ENCODE results near the gene ADAMTS17. TPM values are rescaled to one million over a fixed set of nuclear protein-coding genes. Genes with fewer than 3 reads are reported as not detected.

ADAMTS17 gene
- total RNA-seq, 1 experiment from 2014 or later, result 4.2 TPM

DNA sequence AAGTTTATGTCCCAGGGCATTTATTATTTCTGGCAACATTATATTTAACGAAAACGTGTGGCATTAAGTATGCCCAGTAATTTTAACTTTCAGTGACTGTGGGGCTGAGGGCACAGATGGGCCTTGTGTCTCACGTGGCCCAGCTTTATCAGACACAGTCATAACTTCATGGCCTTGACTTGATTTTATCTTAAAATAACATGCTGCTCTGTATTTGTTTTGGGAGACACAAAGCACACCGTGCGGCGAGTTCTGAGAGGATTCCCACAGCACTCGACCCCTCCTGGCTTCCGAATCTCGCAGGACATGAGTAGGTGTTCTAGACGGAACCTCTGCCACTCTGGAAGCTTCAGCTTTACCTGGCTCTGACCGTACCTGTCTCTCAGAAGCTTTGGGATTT, 180.8 kb downstream of the ADAMTS17 start:
- H3K36me3 ChIP-seq (ENCODE audit: control insufficient read depth in 1 of 2, insufficient read depth in 2 of 2, low read length in 2 of 2), result no peaks in the 10 kb centered on the region
- DNase-seq (ENCODE audit: low read depth, low spot score), result no peak
- no peaks in the 10 kb centered on the region for H3K79me2 ChIP-seq (ENCODE audit: insufficient read depth, low read length)
- CTCF ChIA-PET, result no interaction called here
- no peaks in the 10 kb centered on the region for H3K9me3 ChIP-seq (ENCODE audit: control insufficient read depth in 1 of 2, insufficient read depth in 1 of 2, low read depth in 1 of 2, low read length in 2 of 2)
- ATAC-seq, result no peak
- no peak overlapping the region for H3K4me3 ChIP-seq (replicated peaks in 1 of 2; ENCODE audit: low read depth in 1 of 2, low read length in 2 of 2)
- no peaks in the 10 kb centered on the region for H3K27me3 ChIP-seq (ENCODE audit: insufficient read depth, low read length)
- POLR2A ChIA-PET, result no interaction called here
- TF ChIP-seq, protein P1, sequence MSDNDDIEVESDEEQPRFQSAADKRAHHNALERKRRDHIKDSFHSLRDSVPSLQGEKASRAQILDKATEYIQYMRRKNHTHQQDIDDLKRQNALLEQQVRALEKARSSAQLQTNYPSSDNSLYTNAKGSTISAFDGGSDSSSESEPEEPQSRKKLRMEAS (IDR thresholded peaks at IDR 0.05), result no peak
- TF ChIP-seq CBX3 (IDR thresholded peaks at IDR 0.05; ENCODE audit: low read depth) (no peak), SP1 (IDR thresholded peaks at IDR 0.05; ENCODE audit: low read depth) (no peak), SIN3A (IDR thresholded peaks at IDR 0.05; ENCODE audit: low read depth) (no peak), RAD21 (IDR thresholded peaks at IDR 0.05; ENCODE audit: low read depth) (no peak), EGR1 (IDR thresholded peaks at IDR 0.05; ENCODE audit: low read depth) (no peak), TCF7L2 (IDR thresholded peaks at IDR 0.05; ENCODE audit: borderline replicate concordance, extremely low read depth, insufficient read depth, insufficient read length) (no peak), FOSL1 (IDR thresholded peaks at IDR 0.05; ENCODE audit: low read depth) (no peak), ZNF274 (IDR thresholded peaks at IDR 0.05; ENCODE audit: low read depth, low read length) (no peak), POLR2A (IDR thresholded peaks at IDR 0.05; ENCODE audit: borderline replicate concordance, extremely low read depth, insufficient read depth, insufficient read length) (no peak), YY1 (IDR thresholded peaks at IDR 0.05; ENCODE audit: extremely low read depth, insufficient replicate concordance, low read depth, low read length) (no peak)
- TF ChIP-seq, protein P2, sequence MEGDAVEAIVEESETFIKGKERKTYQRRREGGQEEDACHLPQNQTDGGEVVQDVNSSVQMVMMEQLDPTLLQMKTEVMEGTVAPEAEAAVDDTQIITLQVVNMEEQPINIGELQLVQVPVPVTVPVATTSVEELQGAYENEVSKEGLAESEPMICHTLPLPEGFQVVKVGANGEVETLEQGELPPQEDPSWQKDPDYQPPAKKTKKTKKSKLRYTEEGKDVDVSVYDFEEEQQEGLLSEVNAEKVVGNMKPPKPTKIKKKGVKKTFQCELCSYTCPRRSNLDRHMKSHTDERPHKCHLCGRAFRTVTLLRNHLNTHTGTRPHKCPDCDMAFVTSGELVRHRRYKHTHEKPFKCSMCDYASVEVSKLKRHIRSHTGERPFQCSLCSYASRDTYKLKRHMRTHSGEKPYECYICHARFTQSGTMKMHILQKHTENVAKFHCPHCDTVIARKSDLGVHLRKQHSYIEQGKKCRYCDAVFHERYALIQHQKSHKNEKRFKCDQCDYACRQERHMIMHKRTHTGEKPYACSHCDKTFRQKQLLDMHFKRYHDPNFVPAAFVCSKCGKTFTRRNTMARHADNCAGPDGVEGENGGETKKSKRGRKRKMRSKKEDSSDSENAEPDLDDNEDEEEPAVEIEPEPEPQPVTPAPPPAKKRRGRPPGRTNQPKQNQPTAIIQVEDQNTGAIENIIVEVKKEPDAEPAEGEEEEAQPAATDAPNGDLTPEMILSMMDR (IDR thresholded peaks at IDR 0.05 in 2 of 3, conservative IDR thresholded peaks at IDR 0.05 in 1 of 3; ENCODE audit: borderline replicate concordance in 1 of 3, insufficient read depth in 1 of 3, low read depth in 2 of 3, low read length in 2 of 3), result no peak
- TF ChIP-seq, protein P3, sequence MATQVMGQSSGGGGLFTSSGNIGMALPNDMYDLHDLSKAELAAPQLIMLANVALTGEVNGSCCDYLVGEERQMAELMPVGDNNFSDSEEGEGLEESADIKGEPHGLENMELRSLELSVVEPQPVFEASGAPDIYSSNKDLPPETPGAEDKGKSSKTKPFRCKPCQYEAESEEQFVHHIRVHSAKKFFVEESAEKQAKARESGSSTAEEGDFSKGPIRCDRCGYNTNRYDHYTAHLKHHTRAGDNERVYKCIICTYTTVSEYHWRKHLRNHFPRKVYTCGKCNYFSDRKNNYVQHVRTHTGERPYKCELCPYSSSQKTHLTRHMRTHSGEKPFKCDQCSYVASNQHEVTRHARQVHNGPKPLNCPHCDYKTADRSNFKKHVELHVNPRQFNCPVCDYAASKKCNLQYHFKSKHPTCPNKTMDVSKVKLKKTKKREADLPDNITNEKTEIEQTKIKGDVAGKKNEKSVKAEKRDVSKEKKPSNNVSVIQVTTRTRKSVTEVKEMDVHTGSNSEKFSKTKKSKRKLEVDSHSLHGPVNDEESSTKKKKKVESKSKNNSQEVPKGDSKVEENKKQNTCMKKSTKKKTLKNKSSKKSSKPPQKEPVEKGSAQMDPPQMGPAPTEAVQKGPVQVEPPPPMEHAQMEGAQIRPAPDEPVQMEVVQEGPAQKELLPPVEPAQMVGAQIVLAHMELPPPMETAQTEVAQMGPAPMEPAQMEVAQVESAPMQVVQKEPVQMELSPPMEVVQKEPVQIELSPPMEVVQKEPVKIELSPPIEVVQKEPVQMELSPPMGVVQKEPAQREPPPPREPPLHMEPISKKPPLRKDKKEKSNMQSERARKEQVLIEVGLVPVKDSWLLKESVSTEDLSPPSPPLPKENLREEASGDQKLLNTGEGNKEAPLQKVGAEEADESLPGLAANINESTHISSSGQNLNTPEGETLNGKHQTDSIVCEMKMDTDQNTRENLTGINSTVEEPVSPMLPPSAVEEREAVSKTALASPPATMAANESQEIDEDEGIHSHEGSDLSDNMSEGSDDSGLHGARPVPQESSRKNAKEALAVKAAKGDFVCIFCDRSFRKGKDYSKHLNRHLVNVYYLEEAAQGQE (IDR thresholded peaks at IDR 0.05; ENCODE audit: low read depth), result no peak
- TF ChIP-seq, protein P4, sequence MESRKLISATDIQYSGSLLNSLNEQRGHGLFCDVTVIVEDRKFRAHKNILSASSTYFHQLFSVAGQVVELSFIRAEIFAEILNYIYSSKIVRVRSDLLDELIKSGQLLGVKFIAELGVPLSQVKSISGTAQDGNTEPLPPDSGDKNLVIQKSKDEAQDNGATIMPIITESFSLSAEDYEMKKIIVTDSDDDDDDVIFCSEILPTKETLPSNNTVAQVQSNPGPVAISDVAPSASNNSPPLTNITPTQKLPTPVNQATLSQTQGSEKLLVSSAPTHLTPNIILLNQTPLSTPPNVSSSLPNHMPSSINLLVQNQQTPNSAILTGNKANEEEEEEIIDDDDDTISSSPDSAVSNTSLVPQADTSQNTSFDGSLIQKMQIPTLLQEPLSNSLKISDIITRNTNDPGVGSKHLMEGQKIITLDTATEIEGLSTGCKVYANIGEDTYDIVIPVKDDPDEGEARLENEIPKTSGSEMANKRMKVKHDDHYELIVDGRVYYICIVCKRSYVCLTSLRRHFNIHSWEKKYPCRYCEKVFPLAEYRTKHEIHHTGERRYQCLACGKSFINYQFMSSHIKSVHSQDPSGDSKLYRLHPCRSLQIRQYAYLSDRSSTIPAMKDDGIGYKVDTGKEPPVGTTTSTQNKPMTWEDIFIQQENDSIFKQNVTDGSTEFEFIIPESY (IDR thresholded peaks at IDR 0.05; ENCODE audit: extremely low read depth, insufficient replicate concordance, low read length), result no peak
- TF ChIP-seq, protein P5, sequence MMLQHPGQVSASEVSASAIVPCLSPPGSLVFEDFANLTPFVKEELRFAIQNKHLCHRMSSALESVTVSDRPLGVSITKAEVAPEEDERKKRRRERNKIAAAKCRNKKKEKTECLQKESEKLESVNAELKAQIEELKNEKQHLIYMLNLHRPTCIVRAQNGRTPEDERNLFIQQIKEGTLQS (IDR thresholded peaks at IDR 0.05), result no peak
- H4K20me1 ChIP-seq (ENCODE audit: insufficient read depth), result no peaks in the 10 kb centered on the region
- BruUV-seq (replicated peaks), result no TSS peak
- no peak overlapping the region for H3K4me2 ChIP-seq (ENCODE audit: low read length)
- H3K9me2 ChIP-seq (ENCODE audit: insufficient read depth), result no peaks in the 10 kb centered on the region
- RAD21 ChIA-PET (ENCODE audit: low non-redundant PET in 1 of 2, low total read pairs in 2 of 2, uncharacterized antibody in 2 of 2, unreplicated experiment in 2 of 2), result no interaction called here
- intact Hi-C loops (cut with micrococcal nuclease), result no loop called here
- H2AFZ ChIP-seq (ENCODE audit: low read depth, low read length, poor library complexity, severe bottlenecking), result no peak overlapping the region
- H3K9ac ChIP-seq (ENCODE audit: low read length), result no peak overlapping the region
- no peaks in the 10 kb centered on the region for H3K4me1 ChIP-seq (ENCODE audit: control insufficient read depth in 1 of 2, insufficient read depth in 2 of 2, low read length in 2 of 2)
- no peak overlapping the region for H3K27ac ChIP-seq (ENCODE audit: low read depth, low read length)

Data from HCT116 (cell line).